ENCODE measurements around the gene PEX26.

GRCh38 chr22:18120857-18121256 is 43.1 kb downstream of the PEX26 start:
- TF ChIP-seq, protein P1, sequence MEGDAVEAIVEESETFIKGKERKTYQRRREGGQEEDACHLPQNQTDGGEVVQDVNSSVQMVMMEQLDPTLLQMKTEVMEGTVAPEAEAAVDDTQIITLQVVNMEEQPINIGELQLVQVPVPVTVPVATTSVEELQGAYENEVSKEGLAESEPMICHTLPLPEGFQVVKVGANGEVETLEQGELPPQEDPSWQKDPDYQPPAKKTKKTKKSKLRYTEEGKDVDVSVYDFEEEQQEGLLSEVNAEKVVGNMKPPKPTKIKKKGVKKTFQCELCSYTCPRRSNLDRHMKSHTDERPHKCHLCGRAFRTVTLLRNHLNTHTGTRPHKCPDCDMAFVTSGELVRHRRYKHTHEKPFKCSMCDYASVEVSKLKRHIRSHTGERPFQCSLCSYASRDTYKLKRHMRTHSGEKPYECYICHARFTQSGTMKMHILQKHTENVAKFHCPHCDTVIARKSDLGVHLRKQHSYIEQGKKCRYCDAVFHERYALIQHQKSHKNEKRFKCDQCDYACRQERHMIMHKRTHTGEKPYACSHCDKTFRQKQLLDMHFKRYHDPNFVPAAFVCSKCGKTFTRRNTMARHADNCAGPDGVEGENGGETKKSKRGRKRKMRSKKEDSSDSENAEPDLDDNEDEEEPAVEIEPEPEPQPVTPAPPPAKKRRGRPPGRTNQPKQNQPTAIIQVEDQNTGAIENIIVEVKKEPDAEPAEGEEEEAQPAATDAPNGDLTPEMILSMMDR (IDR thresholded peaks at IDR 0.05) = no peak
- no peak for TF ChIP-seq EZH2 (IDR thresholded peaks at IDR 0.05; ENCODE audit: borderline replicate concordance, insufficient read depth, low read depth, low read length, poor library complexity, severe bottlenecking)

Data from B cell (primary cell).